GM12875 (cell line): ENCODE data around the gene SLC37A4.
A peak's percentile ranks its signal among the peaks of the same experiment; 100 is the strongest.

Experiments
- H3K4me3 ChIP-seq: one replicate; pipeline ENCODE4 v1.5.1; 2011; ENCODE audit warnings: low read depth, low read length, control low read depth
- TF ChIP-seq, protein P1 (sequence below): IDR thresholded peaks from 2 replicates; pipeline ENCODE4 v1.5.1; 2011; ENCODE audit warnings: low read depth, mild to moderate bottlenecking, control low read depth, inconsistent platforms, low read length, moderate library complexity, borderline replicate concordance; ENCODE audit not compliant: insufficient read depth

Gene SLC37A4

GRCh38 chr11:119051440-119052162 is 20.9 kb upstream of the SLC37A4 start:
- TF ChIP-seq, protein P1, sequence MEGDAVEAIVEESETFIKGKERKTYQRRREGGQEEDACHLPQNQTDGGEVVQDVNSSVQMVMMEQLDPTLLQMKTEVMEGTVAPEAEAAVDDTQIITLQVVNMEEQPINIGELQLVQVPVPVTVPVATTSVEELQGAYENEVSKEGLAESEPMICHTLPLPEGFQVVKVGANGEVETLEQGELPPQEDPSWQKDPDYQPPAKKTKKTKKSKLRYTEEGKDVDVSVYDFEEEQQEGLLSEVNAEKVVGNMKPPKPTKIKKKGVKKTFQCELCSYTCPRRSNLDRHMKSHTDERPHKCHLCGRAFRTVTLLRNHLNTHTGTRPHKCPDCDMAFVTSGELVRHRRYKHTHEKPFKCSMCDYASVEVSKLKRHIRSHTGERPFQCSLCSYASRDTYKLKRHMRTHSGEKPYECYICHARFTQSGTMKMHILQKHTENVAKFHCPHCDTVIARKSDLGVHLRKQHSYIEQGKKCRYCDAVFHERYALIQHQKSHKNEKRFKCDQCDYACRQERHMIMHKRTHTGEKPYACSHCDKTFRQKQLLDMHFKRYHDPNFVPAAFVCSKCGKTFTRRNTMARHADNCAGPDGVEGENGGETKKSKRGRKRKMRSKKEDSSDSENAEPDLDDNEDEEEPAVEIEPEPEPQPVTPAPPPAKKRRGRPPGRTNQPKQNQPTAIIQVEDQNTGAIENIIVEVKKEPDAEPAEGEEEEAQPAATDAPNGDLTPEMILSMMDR = no peak
- peak overlapping the region; percentile 41 for H3K4me3 ChIP-seq

GRCh38 chr11:119049081-119049480 is 18.4 kb upstream of the SLC37A4 start:
- TF ChIP-seq, protein P1 = no peak
- no peak overlapping the region for H3K4me3 ChIP-seq

- TF ChIP-seq, protein P1 = no peak
- no peak overlapping the region for H3K4me3 ChIP-seq
Observed at GRCh38 chr11:119048644-119049043, 18.0 kb upstream of the SLC37A4 start.

DNA sequence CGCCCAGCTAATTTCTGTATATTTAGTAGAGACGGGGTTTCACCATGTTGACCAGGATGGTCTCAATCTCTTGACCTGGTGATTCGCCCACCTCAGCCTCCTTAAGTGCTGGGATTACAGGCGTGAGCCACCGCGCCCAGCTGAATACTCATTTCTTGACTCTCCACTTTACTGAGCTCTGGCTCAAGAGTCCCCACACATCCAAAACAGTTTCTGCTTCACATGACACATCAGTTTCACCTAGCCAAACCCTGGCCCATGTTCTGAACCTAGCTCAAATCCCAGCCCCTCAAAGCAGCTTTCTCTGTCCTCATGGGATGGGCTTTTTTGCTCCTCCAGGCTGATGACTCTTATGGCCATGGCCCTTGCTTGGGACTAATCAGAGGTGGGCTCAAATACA is 16.5 kb upstream of the SLC37A4 start:
- no peak overlapping the region for H3K4me3 ChIP-seq
- TF ChIP-seq, protein P1 = no peak

DNA sequence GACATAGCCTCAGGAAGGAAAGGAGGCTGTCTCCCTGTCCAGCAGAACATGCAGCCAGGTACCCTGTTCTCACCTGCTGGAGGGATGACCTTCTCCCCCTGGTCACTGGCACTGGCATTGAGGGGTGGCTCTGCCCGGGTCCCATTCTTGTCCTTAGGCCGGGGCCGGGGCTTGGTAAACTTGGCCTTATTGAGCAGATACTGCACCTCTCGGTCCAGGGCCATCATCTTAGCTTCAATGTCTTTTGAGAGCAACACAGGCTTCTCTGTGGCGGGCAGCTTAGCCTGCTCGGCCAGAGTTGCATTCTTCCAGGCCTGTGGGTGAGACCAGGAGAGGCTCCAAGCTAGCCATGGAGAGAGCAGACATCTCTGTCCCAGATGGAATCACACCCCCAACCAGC is 15.8 kb upstream of the SLC37A4 start:
- H3K4me3 ChIP-seq = no peak overlapping the region
- TF ChIP-seq, protein P1 = no peak

DNA sequence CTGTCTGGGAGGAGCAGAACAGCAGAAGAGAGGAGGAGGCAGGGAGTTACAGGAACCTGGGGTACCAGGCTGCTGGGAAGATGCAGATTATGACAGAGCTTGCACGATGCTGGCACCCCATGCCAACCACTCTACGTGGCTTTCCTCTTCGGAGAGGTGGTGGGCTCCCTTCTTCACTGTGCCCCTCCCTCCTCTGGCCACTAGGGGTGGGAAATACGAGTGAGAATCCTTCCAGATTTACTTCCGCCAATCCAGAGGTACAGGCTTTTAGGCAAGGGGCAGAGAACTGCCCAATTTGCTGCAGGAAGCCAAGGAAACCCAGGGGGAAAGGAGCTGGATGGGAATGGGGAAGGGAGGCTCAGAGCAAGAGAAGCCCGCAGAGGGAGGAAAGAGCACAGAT is 14.0 kb upstream of the SLC37A4 start:
- H3K4me3 ChIP-seq = no peak overlapping the region
- TF ChIP-seq, protein P1 = peak; percentile 32; the same call in 1 of the 2 replicates

DNA sequence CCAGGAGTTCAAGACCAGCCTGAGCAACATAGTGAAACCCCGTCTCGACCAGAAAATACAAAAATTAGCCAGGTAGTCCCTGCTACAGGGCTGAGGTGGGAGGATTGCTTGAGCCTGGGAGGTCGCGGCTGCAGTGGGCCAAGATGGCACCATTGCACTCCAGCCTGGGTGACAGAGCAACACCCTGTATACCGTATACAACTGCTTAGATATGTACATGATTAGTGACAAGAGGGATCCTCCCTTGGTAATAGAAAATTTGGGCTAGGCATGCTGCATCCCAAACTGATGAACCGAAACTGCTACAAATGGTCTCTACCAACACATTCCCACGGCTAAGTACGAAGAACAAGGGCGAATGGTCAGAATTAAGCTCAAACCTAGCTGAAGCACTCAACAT is 12.2 kb upstream of the SLC37A4 start:
- H3K4me3 ChIP-seq = no peak overlapping the region
- TF ChIP-seq, protein P1 = no peak
